GM21576 (cell line): ENCODE measurements around the gene JAZF1.

Source experiments
- ATAC-seq: cut with Tn5 transposase; IDR thresholded peaks from one replicate; pipeline ENCODE4 v1.9.1; 2021; ENCODE audit warnings: mild to moderate bottlenecking, moderate library complexity; ENCODE audit not compliant: unreplicated experiment

The JAZF1 gene

GRCh38 chr7:27802999-27803398 is 377.6 kb downstream of the JAZF1 start:
- no peak for ATAC-seq

DNA sequence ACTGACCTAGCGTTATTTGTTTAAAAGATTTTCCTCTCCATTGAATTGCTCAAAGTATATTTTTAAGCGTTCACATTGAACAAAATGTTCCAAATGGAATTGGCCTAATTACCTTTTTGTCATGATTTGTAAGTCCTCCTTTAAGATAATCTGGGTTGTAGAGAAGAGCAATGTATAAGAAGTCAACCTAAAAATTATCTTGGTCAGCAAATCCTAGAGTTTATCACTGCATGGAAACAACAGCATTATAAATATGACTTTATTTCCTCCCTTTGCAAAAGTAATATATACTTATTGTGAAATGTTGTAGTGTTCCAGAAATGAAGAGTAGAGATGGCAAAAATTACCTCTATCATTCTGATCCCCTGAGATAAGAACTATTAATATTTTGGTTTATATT is 381.4 kb downstream of the JAZF1 start:
- no peak for ATAC-seq

DNA sequence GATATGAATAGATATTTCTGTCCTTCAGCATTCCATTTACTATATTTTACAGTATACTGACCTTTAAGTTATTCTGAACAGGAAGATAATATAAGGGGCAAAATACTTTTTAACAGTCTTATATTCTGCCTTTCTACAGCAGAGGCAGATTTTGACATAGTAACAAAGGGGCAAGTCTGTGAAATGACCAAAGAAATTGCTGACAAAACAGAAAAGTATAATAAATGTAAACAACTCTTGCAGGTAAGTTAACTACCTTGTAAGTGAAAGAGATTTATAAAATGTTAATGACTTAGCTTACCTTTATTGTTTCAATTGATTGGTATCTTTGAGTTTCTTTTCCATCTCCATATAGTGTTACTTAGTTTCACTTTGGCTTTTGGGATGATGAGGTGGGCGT is 384.6 kb downstream of the JAZF1 start:
- ATAC-seq, result no peak

DNA sequence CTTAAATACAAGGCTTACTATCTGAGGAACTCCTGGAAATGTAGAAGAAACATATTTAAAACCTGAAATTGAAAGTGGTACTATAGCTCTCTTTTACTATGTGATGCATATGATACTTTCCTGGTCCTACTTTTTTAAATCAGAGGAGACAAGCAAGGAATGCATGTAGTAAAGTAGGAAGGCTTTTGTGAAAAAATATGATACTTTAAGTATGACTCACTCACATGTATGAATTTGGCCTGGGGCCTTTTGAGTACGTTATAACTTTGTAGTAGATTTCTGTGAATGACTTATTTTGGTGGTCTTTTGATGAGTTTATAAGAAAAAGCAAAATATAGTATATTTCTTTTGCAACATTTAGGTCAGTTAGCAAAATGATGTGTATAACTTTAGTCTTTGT is 386.8 kb downstream of the JAZF1 start:
- ATAC-seq, result no peak

DNA sequence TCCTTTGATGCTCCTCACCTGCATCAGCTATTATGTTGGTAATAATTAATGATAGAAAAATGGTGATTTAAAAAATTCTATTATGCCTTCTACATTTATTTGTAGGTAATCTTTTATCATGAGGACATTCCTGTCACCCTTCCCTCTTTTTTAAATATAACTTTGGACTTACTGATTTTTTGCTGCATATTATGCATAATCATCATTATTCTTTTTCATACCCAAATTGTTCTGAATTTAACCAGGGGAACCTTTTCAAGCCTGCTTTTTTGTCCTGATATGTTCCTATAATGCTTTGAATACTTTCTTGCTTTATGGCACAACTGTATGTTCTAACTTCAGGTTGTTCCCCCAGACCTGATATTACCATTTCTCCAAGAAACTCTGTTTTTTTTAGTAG is 392.2 kb downstream of the JAZF1 start:
- no peak for ATAC-seq

DNA sequence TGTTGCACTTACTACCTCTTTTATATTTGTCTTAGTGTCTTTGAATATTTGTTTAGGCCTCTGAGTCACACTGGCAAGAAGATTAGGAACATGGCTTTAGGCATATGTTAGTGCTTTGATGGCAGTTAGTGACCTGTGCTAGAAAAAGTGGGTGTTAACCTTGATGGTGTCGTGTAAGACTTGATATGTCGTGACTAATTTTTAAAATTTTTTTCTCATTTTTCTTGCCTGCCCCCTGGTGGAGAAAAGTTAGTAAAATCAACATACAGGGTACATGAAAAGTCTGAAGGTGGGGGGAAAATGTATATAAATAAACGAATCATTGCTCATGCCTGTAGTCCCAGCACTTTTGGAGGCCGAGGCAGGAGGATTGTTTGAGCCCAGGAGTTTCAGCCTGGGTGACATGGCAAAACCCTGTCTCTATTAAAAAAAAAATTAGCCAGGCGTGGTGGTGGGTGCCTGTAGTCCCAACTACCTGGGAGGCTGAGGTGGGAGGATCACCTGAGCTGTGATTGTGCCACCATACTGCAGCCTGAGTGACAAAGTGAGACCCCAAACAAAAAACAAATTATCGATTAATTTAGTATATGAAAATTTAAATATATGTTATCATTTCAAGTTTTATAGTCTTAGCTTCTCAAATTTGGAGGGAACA is 396.1 kb downstream of the JAZF1 start:
- ATAC-seq, result no peak

DNA sequence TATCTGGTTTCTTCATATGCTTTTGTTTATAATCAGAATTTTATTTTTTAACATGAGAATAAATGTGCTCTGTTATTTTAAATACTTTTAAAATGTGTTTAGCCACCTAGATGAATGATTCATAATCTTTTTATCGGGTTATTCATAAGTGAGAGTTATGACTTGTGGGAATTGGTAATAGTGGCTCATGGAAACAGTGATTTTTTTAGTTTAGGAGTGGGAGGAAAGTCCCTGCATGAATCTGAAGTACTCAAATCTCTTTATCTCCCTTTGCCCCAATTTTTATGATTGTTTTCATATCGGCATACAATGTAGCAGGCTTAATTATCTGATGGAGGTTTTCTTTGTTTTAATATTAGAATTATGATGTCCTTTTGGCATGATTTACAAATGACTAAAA is 397.7 kb downstream of the JAZF1 start:
- no peak for ATAC-seq

- no peak for ATAC-seq
Measured at GRCh38 chr7:27781188-27781587, 399.4 kb downstream of the JAZF1 start.
